SU-DHL-6 (cell line): ENCODE data around the gene FRK.
"Not testable (repeated sequence)": the region's sequence is repeated elsewhere in the genome, so short reads cannot be mapped to it uniquely, and the experiment has no call there.

Source experiments
- H2AFZ ChIP-seq: fragments of 200-600 bp; sonication (generic); 2 replicates; pipeline ENCODE4 v1.6.1; 2014; ENCODE audit warnings: low read depth, mild to moderate bottlenecking, moderate library complexity, mixed read lengths, antibody characterized with exemption, low read length; ENCODE audit not compliant: severe bottlenecking
- H3F3A ChIP-seq: fragments of 200-600 bp; shearing (Covaris generic); 2 replicates; pipeline ENCODE4 v1.6.0; 2016; ENCODE audit warnings: antibody characterized with exemption, mild to moderate bottlenecking; ENCODE audit not compliant: insufficient read depth
- H3K27ac ChIP-seq: fragments of 200-600 bp; sonication (generic); 2 replicates; pipeline ENCODE4 v1.5.1; 2016; ENCODE audit warnings: low read depth, mild to moderate bottlenecking, low read length, moderate library complexity, mixed read lengths
- H3K27me3 ChIP-seq: fragments of 200-600 bp; sonication (generic), shearing (Covaris generic); 2 replicates; pipeline ENCODE4 v1.6.0; 2014; ENCODE audit warnings: mild to moderate bottlenecking, low read length
- H3K36me3 ChIP-seq: fragments of 200-600 bp; sonication (generic); 2 replicates; pipeline ENCODE4 v1.6.1; 2014; ENCODE audit warnings: mild to moderate bottlenecking, low read length, mixed read lengths
- H3K4me2 ChIP-seq: fragments of 300-600, 200-600 bp; shearing (Covaris generic), sonication (generic); 2 replicates; pipeline ENCODE4 v1.6.0; 2014; ENCODE audit warnings: low read length, low read depth, mild to moderate bottlenecking; ENCODE audit not compliant: poor library complexity, severe bottlenecking
- H3K4me3 ChIP-seq: fragments of 200-600 bp; sonication (generic); 2 replicates; pipeline ENCODE4 v1.5.1; 2014; ENCODE audit warnings: antibody characterized with exemption, low read length, mild to moderate bottlenecking, mixed read lengths; ENCODE audit not compliant: insufficient read depth, poor library complexity, severe bottlenecking
- H3K79me2 ChIP-seq: fragments of 200-600 bp; sonication (generic); 2 replicates; pipeline ENCODE4 v1.6.1; 2014; ENCODE audit warnings: mild to moderate bottlenecking, low read length, moderate library complexity; ENCODE audit not compliant: insufficient read depth
- H3K9ac ChIP-seq: fragments of 200-600 bp; sonication (generic); 2 replicates; pipeline ENCODE4 v1.7.0; 2014; ENCODE audit warnings: mild to moderate bottlenecking, low read length
- H3K9me2 ChIP-seq: fragments of 200-600 bp; sonication (generic); replicated peaks from 2 replicates; pipeline ENCODE4 v1.6.1; 2014; ENCODE audit warnings: low read length; ENCODE audit not compliant: insufficient read depth
- H3K9me3 ChIP-seq: fragments of 200-600 bp; sonication (generic); 2 replicates; pipeline ENCODE4 v1.6.1; 2014; ENCODE audit warnings: low read length, mixed read lengths; ENCODE audit not compliant: insufficient read depth
- H4K20me1 ChIP-seq: fragments of 200-600 bp; sonication (generic); 2 replicates; pipeline ENCODE4 v1.6.1; 2014; ENCODE audit warnings: low read depth, mild to moderate bottlenecking, antibody characterized with exemption, low read length, moderate library complexity, mixed read lengths
- CTCF ChIP-seq: fragments of 200-600 bp; sonication (generic); IDR thresholded peaks from one replicate; pipeline ENCODE4 v1.5.1; 2017; ENCODE audit warnings: antibody characterized with exemption, mild to moderate bottlenecking, low read length, moderate library complexity; ENCODE audit not compliant: insufficient read depth, poor library complexity, severe bottlenecking
- EZH2phosphoT487 ChIP-seq: fragments of 200-600 bp; sonication (generic), shearing (Covaris generic); conservative IDR thresholded peaks from 2 replicates; pipeline ENCODE4 v1.6.1; 2018; ENCODE audit warnings: mild to moderate bottlenecking, antibody characterized with exemption, low read length, moderate library complexity, mixed read lengths

The FRK gene

DNA sequence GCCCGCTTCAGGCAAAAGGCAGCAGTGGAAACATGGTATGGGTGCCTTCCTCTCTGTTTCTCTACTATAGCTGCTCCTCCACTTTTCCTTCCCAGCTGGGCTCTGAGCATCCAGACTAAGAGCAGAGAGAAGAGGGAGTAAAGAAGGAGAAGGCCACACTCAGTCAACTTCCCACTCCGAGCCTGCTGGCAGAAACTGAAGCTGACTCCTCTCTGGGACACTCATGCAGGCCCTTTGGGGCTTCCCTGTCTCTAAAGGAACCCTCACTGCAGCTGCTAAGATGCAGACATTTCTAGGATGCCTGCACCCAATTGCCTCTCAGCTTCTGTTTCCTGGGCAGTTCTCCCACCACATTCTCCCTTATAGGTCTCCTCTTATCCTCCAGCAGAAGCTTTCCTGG is 88.9 kb downstream of the FRK start:
- H2AFZ ChIP-seq = no peak overlapping the region
- H3K27me3 ChIP-seq = no peaks in the 10 kb centered on the region
- no peaks in the 10 kb centered on the region for H4K20me1 ChIP-seq
- no peak overlapping the region for H3K9ac ChIP-seq
- H3K9me3 ChIP-seq = no peaks in the 10 kb centered on the region
- no peaks in the 10 kb centered on the region for H3K9me2 ChIP-seq
- H3K4me2 ChIP-seq = no peak overlapping the region
- TF ChIP-seq EZH2phosphoT487 = no peak
- no peak for TF ChIP-seq CTCF
- no peaks in the 10 kb centered on the region for H3K36me3 ChIP-seq
- no peak overlapping the region for H3K4me3 ChIP-seq
- no peaks in the 10 kb centered on the region for H3F3A ChIP-seq
- no peaks in the 10 kb centered on the region for H3K79me2 ChIP-seq
- H3K27ac ChIP-seq = no peak overlapping the region

GRCh38 chr6:115969930-115970273 is 90.8 kb downstream of the FRK start:
- H3K9me3 ChIP-seq = no peaks in the 10 kb centered on the region
- no peak overlapping the region for H3K4me2 ChIP-seq
- no peaks in the 10 kb centered on the region for H3K36me3 ChIP-seq
- no peak overlapping the region for H3K4me3 ChIP-seq
- no peaks in the 10 kb centered on the region for H3K27me3 ChIP-seq
- no peaks in the 10 kb centered on the region for H3K9me2 ChIP-seq
- no peaks in the 10 kb centered on the region for H3F3A ChIP-seq
- no peaks in the 10 kb centered on the region for H3K79me2 ChIP-seq
- H2AFZ ChIP-seq = no peak overlapping the region
- no peaks in the 10 kb centered on the region for H4K20me1 ChIP-seq
- no peak overlapping the region for H3K9ac ChIP-seq
- no peak overlapping the region for H3K27ac ChIP-seq
- TF ChIP-seq CTCF = no peak
- TF ChIP-seq EZH2phosphoT487 = no peak

DNA sequence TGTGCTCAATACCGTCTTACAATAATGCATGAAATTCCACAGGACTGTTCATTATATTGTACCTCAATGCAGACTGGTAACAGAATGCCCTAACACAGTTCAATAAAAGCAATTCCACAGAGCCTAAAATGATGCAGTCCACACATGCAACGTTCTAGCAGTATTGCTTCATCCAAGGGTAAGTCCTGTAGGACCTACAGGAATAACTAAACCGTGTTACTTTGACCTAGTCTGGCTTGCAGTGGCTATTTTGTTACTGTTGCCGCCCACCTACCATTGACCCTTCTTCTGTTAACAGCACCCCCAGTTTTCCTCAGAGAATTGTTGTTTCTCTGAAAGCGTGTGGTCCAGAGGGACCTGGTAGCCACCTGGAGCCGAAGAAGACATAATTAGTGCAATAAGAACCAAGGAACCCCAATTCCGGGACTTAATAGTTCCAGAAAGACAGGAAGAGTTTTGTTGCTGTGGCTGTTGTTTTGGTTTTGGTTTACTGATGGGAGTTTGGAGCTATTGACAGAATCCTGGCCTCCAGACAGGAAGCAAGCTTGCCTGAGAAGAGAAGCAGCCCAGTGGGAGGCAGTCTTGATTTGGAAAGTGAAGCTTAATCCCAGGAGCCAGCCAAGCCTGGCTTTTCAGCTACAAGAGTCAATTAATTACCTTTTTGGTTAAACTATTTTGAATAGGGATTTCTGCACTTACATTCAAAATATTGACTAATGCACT is 91.3 kb downstream of the FRK start:
- H3K4me2 ChIP-seq = no peak overlapping the region
- H3K36me3 ChIP-seq = no peaks in the 10 kb centered on the region
- no peaks in the 10 kb centered on the region for H3K9me2 ChIP-seq
- H3K27me3 ChIP-seq = no peaks in the 10 kb centered on the region
- H2AFZ ChIP-seq = no peak overlapping the region
- H3K27ac ChIP-seq = no peak overlapping the region
- no peaks in the 10 kb centered on the region for H3K9me3 ChIP-seq
- H3K4me3 ChIP-seq = no peak overlapping the region
- H3F3A ChIP-seq = no peaks in the 10 kb centered on the region
- H3K9ac ChIP-seq = no peak overlapping the region
- no peaks in the 10 kb centered on the region for H4K20me1 ChIP-seq
- no peaks in the 10 kb centered on the region for H3K79me2 ChIP-seq
- TF ChIP-seq CTCF (no peak), EZH2phosphoT487 (no peak)

GRCh38 chr6:115960286-115960685 is 100.4 kb downstream of the FRK start:
- H3K27ac ChIP-seq, H3K36me3 ChIP-seq, H3K79me2 ChIP-seq, H4K20me1 ChIP-seq, H3K9me3 ChIP-seq, H3K9me2 ChIP-seq, H3K9ac ChIP-seq, H3K27me3 ChIP-seq, H2AFZ ChIP-seq, H3K4me3 ChIP-seq, H3K4me2 ChIP-seq, H3F3A ChIP-seq: not testable (repeated sequence)
